Measurements from ENCODE around the gene TPSB2. TPM values are rescaled to one million over a fixed set of nuclear protein-coding genes. Genes with fewer than 3 reads are reported as not detected.
"Not testable (repeated sequence)": the region's sequence is repeated elsewhere in the genome, so short reads cannot be mapped to it uniquely, and the experiment has no call there.

The TPSB2 gene
- total RNA-seq, 1 experiment from 2014 or later: not detected

- intact Hi-C loops (cut with micrococcal nuclease): no loop called here
- H3F3A ChIP-seq (ENCODE audit: low read length, unreplicated experiment): no peaks in the 10 kb centered on the region
- ChIA-PET CTCF (no interaction called here), POLR2A (ENCODE audit: unreplicated experiment) (no interaction called here)
- H2AFZ ChIP-seq (ENCODE audit: low read length): no peak overlapping the region
- H3K4me1 ChIP-seq (ENCODE audit: insufficient read depth, low read length): no peaks in the 10 kb centered on the region
- no peaks in the 10 kb centered on the region for H3K9me2 ChIP-seq (replicated peaks; ENCODE audit: low read length)
- no peak overlapping the region for H3K27ac ChIP-seq (ENCODE audit: low read length)
- H3K36me3 ChIP-seq (ENCODE audit: low read depth, low read length): no peaks in the 10 kb centered on the region
- H3K4me2 ChIP-seq (ENCODE audit: low read length): no peak overlapping the region
- no peak overlapping the region for H3K9ac ChIP-seq (ENCODE audit: low read length)
- H3K9me3 ChIP-seq (ENCODE audit: low read length): no peaks in the 10 kb centered on the region
- no peaks in the 10 kb centered on the region for H4K20me1 ChIP-seq (ENCODE audit: low read length)
- no peaks in the 10 kb centered on the region for H3K79me2 ChIP-seq (ENCODE audit: low read length)
- no peak overlapping the region for H3K4me3 ChIP-seq (ENCODE audit: low read length)
- DNase-seq (no peak), ATAC-seq (no peak)
- no peak for TF ChIP-seq CTCF (conservative IDR thresholded peaks at IDR 0.05; ENCODE audit: low read depth, low read length)
- TF ChIP-seq EZH2phosphoT487 (IDR thresholded peaks at IDR 0.05; ENCODE audit: borderline replicate concordance, low read length): no peak
- no peak for TF ChIP-seq EZH2 (IDR thresholded peaks at IDR 0.05; ENCODE audit: low read length, unreplicated experiment)
- no TSS peak for BruUV-seq (replicated peaks)
- no peaks in the 10 kb centered on the region for H3K27me3 ChIP-seq (ENCODE audit: low read length)
Measured at GRCh38 chr16:1272453-1273198, 42.6 kb upstream of the TPSB2 start.

DNA sequence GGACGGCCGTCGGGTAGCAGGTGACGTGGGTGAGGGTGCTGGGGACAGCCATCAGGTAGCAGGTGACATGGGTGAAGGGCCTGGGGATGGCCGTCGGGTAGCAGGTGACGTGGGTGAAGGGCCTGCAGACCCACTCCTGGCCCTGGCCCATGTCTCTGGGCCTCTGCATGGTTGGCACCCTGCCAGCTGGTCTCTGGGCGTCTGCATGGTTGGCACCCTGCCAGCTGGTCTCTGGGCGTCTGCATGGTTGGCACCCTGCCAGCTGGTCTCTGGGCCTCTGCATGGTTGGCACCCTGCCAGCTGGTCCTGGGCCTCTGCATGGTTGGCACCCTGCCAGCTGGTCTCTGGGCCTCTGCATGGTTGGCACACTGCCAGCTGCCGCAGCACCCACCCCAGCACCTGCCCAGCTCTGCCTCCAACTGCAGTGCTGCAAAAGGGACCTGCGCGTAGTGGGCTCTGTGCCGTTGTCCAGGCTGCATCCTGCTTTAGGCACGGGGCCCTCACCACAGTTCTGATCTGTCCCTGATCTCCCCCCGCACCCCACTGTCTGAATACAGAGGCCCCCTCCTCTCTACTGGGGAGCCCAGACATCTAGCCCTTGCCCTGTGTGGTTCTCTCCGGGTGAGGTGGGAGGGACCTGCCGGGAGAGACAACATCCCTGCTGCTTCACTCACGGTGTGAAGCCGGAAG lies 41.9 kb upstream of the TPSB2 start:
- CTCF ChIA-PET; H2AFZ ChIP-seq (ENCODE audit: low read length); intact Hi-C loops (cut with micrococcal nuclease); H3K9me3 ChIP-seq (ENCODE audit: low read length); ATAC-seq; H3F3A ChIP-seq (ENCODE audit: low read length, unreplicated experiment); H3K4me1 ChIP-seq (ENCODE audit: insufficient read depth, low read length); H3K27me3 ChIP-seq (ENCODE audit: low read length); H3K4me2 ChIP-seq (ENCODE audit: low read length); BruUV-seq (replicated peaks); DNase-seq; H3K4me3 ChIP-seq (ENCODE audit: low read length); H4K20me1 ChIP-seq (ENCODE audit: low read length); H3K79me2 ChIP-seq (ENCODE audit: low read length); H3K36me3 ChIP-seq (ENCODE audit: low read depth, low read length); POLR2A ChIA-PET (ENCODE audit: unreplicated experiment); H3K27ac ChIP-seq (ENCODE audit: low read length); H3K9me2 ChIP-seq (replicated peaks; ENCODE audit: low read length); H3K9ac ChIP-seq (ENCODE audit: low read length): not testable (repeated sequence)

GRCh38 chr16:1271380-1271723 lies 41.4 kb upstream of the TPSB2 start:
- Histone ChIP-seq H3K27ac (ENCODE audit: low read length) (no peak overlapping the region), H3K9me2 (replicated peaks; ENCODE audit: low read length) (no peaks in the 10 kb centered on the region), H3K9me3 (ENCODE audit: low read length) (no peaks in the 10 kb centered on the region), H3K27me3 (ENCODE audit: low read length) (no peaks in the 10 kb centered on the region), H3F3A (ENCODE audit: low read length, unreplicated experiment) (no peaks in the 10 kb centered on the region), H3K4me1 (ENCODE audit: insufficient read depth, low read length) (no peaks in the 10 kb centered on the region), H3K4me2 (ENCODE audit: low read length) (no peak overlapping the region), H3K79me2 (ENCODE audit: low read length) (no peaks in the 10 kb centered on the region), H4K20me1 (ENCODE audit: low read length) (no peaks in the 10 kb centered on the region), H2AFZ (ENCODE audit: low read length) (no peak overlapping the region), H3K36me3 (ENCODE audit: low read depth, low read length) (no peaks in the 10 kb centered on the region), H3K4me3 (ENCODE audit: low read length) (no peak overlapping the region), H3K9ac (ENCODE audit: low read length) (no peak overlapping the region)
- intact Hi-C loops (cut with micrococcal nuclease): no loop called here
- CTCF ChIA-PET: no interaction called here
- POLR2A ChIA-PET (ENCODE audit: unreplicated experiment): no interaction called here
- DNase-seq (no peak), ATAC-seq (no peak)
- no TSS peak for BruUV-seq (replicated peaks)
- no peak for TF ChIP-seq EZH2 (IDR thresholded peaks at IDR 0.05; ENCODE audit: low read length, unreplicated experiment)
- TF ChIP-seq CTCF (conservative IDR thresholded peaks at IDR 0.05; ENCODE audit: low read depth, low read length): no peak
- no peak for TF ChIP-seq EZH2phosphoT487 (IDR thresholded peaks at IDR 0.05; ENCODE audit: borderline replicate concordance, low read length)

GRCh38 chr16:1269418-1269817 lies 39.4 kb upstream of the TPSB2 start:
- H3K27me3 ChIP-seq (ENCODE audit: low read length); POLR2A ChIA-PET (ENCODE audit: unreplicated experiment); H3K9ac ChIP-seq (ENCODE audit: low read length); H3K27ac ChIP-seq (ENCODE audit: low read length); BruUV-seq (replicated peaks); intact Hi-C loops (cut with micrococcal nuclease); DNase-seq; H3K4me3 ChIP-seq (ENCODE audit: low read length); H3K9me3 ChIP-seq (ENCODE audit: low read length); H3F3A ChIP-seq (ENCODE audit: low read length, unreplicated experiment); H3K79me2 ChIP-seq (ENCODE audit: low read length); H2AFZ ChIP-seq (ENCODE audit: low read length); CTCF ChIA-PET; H3K4me1 ChIP-seq (ENCODE audit: insufficient read depth, low read length); ATAC-seq; H3K4me2 ChIP-seq (ENCODE audit: low read length); H3K9me2 ChIP-seq (replicated peaks; ENCODE audit: low read length); H4K20me1 ChIP-seq (ENCODE audit: low read length); H3K36me3 ChIP-seq (ENCODE audit: low read depth, low read length): not testable (repeated sequence)
